ENCODE measurements around the gene TMEM253. TPM values are rescaled to one million over a fixed set of nuclear protein-coding genes. Genes with fewer than 3 reads are reported as not detected.

TMEM253 gene
- total RNA-seq, 1 donor from 2014 or later: 1.1 TPM

- Mint-ChIP-seq H3K27ac (no peak overlapping the region), H3K36me3 (ENCODE audit: insufficient read depth) (no peaks in the 10 kb centered on the region), H3K9me3 (ENCODE audit: low read depth) (no peaks in the 10 kb centered on the region), H3K4me3 (ENCODE audit: low read depth) (no peak overlapping the region), H3K4me1 (ENCODE audit: low read depth) (peaks cover 1% of the 10 kb centered on the region), H3K27me3 (no peaks in the 10 kb centered on the region)
- TF ChIP-seq CTCF (IDR thresholded peaks at IDR 0.05; ENCODE audit: unreplicated experiment): no peak
- DNase-seq (ENCODE audit: low spot score, unreplicated experiment): no peak
Observed at GRCh38 chr14:21112255-21112654, 11.4 kb downstream of the TMEM253 start.

- H3K4me3 Mint-ChIP-seq (ENCODE audit: low read depth): no peak overlapping the region
- peaks cover 1% of the 10 kb centered on the region for H3K4me1 Mint-ChIP-seq (ENCODE audit: low read depth)
- H3K27ac Mint-ChIP-seq: no peak overlapping the region
- no peaks in the 10 kb centered on the region for H3K36me3 Mint-ChIP-seq (ENCODE audit: insufficient read depth)
- no peak for TF ChIP-seq CTCF (IDR thresholded peaks at IDR 0.05; ENCODE audit: unreplicated experiment)
- no peak for DNase-seq (ENCODE audit: low spot score, unreplicated experiment)
- H3K9me3 Mint-ChIP-seq (ENCODE audit: low read depth): no peaks in the 10 kb centered on the region
- no peaks in the 10 kb centered on the region for H3K27me3 Mint-ChIP-seq
Observed at GRCh38 chr14:21113369-21113768, 12.5 kb downstream of the TMEM253 start.

GRCh38 chr14:21118933-21119332, 18.1 kb downstream of the TMEM253 start:
- Mint-ChIP-seq H3K36me3 (ENCODE audit: insufficient read depth) (no peaks in the 10 kb centered on the region), H3K9me3 (ENCODE audit: low read depth) (no peaks in the 10 kb centered on the region), H3K4me1 (ENCODE audit: low read depth) (no peaks in the 10 kb centered on the region), H3K27ac (no peak overlapping the region), H3K27me3 (no peaks in the 10 kb centered on the region), H3K4me3 (ENCODE audit: low read depth) (no peak overlapping the region)
- no peak for TF ChIP-seq CTCF (IDR thresholded peaks at IDR 0.05; ENCODE audit: unreplicated experiment)
- no peak for DNase-seq (ENCODE audit: low spot score, unreplicated experiment)

- Mint-ChIP-seq H3K36me3 (ENCODE audit: insufficient read depth) (peaks cover 1% of the 10 kb centered on the region), H3K27me3 (no peaks in the 10 kb centered on the region), H3K4me3 (ENCODE audit: low read depth) (no peak overlapping the region), H3K27ac (no peak overlapping the region), H3K4me1 (ENCODE audit: low read depth) (no peaks in the 10 kb centered on the region), H3K9me3 (ENCODE audit: low read depth) (peaks cover 6% of the 10 kb centered on the region)
- TF ChIP-seq CTCF (IDR thresholded peaks at IDR 0.05; ENCODE audit: unreplicated experiment): no peak
- no peak for DNase-seq (ENCODE audit: low spot score, unreplicated experiment)
Observed at GRCh38 chr14:21120686-21121085, 19.8 kb downstream of the TMEM253 start.

- peaks cover 1% of the 10 kb centered on the region for H3K36me3 Mint-ChIP-seq (ENCODE audit: insufficient read depth)
Observed at GRCh38 chr14:21121122-21121521, 20.3 kb downstream of the TMEM253 start.

More at GRCh38 chr14:21121122-21121521, 20.3 kb downstream of the TMEM253 start:
- Mint-ChIP-seq H3K4me3 (ENCODE audit: low read depth) (no peak overlapping the region), H3K9me3 (ENCODE audit: low read depth) (peaks cover 8% of the 10 kb centered on the region), H3K27me3 (no peaks in the 10 kb centered on the region), H3K27ac (no peak overlapping the region), H3K4me1 (ENCODE audit: low read depth) (no peaks in the 10 kb centered on the region)
- TF ChIP-seq CTCF (IDR thresholded peaks at IDR 0.05; ENCODE audit: unreplicated experiment): no peak
- no peak for DNase-seq (ENCODE audit: low spot score, unreplicated experiment)
